Measurements from ENCODE around the gene ENGASE. TPM values are rescaled to one million over a fixed set of nuclear protein-coding genes. Genes with fewer than 3 reads are reported as not detected.

Gene ENGASE
- total RNA-seq, 1 donor from 2014 or later: 51.5 TPM

DNA sequence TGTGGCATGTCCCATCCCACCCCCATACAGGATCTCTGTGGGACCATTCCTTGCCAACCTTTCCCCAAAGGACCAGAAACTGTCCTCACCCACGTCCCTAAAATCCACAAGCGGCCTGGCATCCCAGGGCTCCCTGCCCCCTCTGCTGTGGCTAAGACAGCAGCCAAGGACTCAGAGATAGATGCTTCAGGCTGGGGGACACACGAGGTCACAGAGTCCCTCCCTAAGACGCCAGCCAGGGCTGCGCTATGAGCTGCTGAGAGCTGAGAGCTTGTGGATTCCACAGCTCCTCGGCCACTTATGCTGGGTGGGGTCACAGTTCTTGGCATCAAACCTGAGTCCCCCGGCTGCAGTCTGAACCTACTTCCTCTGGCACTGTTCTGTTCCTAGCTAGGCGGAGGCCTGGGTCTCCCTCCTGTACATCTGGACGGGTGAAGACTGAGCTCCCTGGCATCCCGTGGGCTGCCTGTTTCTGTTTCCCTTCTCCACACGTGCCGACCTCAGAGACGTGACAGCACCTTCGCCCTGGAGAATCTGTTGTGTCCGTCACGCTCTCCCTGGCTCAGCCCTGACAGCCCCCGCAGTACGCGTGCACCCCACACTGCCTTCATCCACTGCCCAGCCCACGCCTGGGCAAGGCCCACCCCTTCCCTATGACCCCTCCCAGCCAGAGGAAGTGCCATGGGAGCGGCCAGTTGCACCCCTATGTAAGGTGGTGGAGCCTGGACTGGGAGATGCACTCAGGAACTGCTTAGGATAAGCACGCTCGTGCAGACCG lies 61.2 kb downstream of the ENGASE start:
- no peak for DNase-seq
- peaks cover 29% of the 10 kb centered on the region for H3K27me3 Mint-ChIP-seq (ENCODE audit: unreplicated experiment)
- no peak for TF ChIP-seq CTCF (IDR thresholded peaks at IDR 0.05; ENCODE audit: partially characterized antibody, unreplicated experiment)
- H3K36me3 Mint-ChIP-seq (ENCODE audit: unreplicated experiment): peaks cover 11% of the 10 kb centered on the region
- H3K4me1 Mint-ChIP-seq (ENCODE audit: low read depth, unreplicated experiment): no peaks in the 10 kb centered on the region
- H3K9me3 Mint-ChIP-seq (ENCODE audit: unreplicated experiment): peaks cover 37% of the 10 kb centered on the region
- no peak overlapping the region for H3K27ac Mint-ChIP-seq (ENCODE audit: unreplicated experiment)
- no peak overlapping the region for H3K4me3 Mint-ChIP-seq (ENCODE audit: unreplicated experiment)

Other genes with a start within 250 kb of the ENGASE start
- gene USP36, start 234.0 kb upstream of the ENGASE start, total RNA-seq (ENCODE audit: unreplicated experiment): 45.3 TPM
- 6.4 TPM for gene CEP295NL, start 171.6 kb upstream of the ENGASE start, total RNA-seq (ENCODE audit: unreplicated experiment)
- 121 TPM for gene TIMP2, start 149.4 kb upstream of the ENGASE start, total RNA-seq (ENCODE audit: unreplicated experiment)
- gene LGALS3BP, start 94.9 kb upstream of the ENGASE start, total RNA-seq (ENCODE audit: unreplicated experiment): 30.3 TPM
- 33.3 TPM for gene CANT1, start 65.1 kb upstream of the ENGASE start, total RNA-seq (ENCODE audit: unreplicated experiment)
- 0.15 TPM for gene C1QTNF1, start 50.7 kb upstream of the ENGASE start, total RNA-seq (ENCODE audit: unreplicated experiment)